Right ventricle myocardium inferior (tissue), 1 donor: ENCODE results near the gene APH1B. TPM values are rescaled to one million over a fixed set of nuclear protein-coding genes. Genes with fewer than 3 reads are reported as not detected.
A peak's percentile ranks its signal among the peaks of the same experiment; 100 is the strongest.
"Not testable (repeated sequence)": the region's sequence is repeated elsewhere in the genome, so short reads cannot be mapped to it uniquely, and the experiment has no call there.

Experiments used
- ATAC-seq: fragments of 200-7000 bp; cut with Tn5 transposase; one replicate; pipeline ENCODE4 v1.9.1; 2020; ENCODE audit warnings: mild to moderate bottlenecking, moderate library complexity
- DNase-seq: peaks from one replicate; pipeline ENCODE4 v3.0.0; 2021; ENCODE audit errors: missing footprints
- intact Hi-C: fragments of 100-400 bp; cut with DNase I; formaldehyde crosslinking; loops from one replicate; pipeline ENCODE4 v1.11.0; 2022
- total RNA-seq: library from RNA; stranded (reverse); fragmentation: NEBNext Ultra II Directional; extraction: Animal tissue kit (Norgen Biotek cat#: 25700); gene quantifications from one replicate; pipeline ENCODE4 v1.2.1, GENCODE V29; 2021
- donor health status: DM: no; HTN: yes; CAD: no; lungs with severe emphysema.

APH1B gene
- total RNA-seq, 1 donor from 2014 or later = 6.2 TPM

DNA sequence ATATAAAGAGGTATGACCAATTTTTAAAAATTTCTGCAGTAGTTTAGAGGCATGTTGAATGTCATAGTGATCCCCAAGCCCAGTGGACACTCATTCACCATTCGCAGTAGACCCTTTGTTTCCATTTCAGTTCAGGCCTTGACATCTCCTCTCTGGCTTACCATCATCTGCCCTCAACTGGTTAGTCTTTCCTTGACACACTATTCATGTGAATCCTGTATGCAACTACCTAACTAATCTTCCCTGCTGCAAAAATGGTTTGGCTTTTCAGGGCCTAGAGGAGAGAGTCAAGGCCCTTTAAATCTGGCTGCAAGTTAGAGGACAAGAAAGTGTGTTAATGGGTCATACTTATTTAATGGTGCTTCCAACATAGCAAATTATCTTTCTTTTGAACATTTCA lies 10.9 kb downstream of the APH1B start:
- intact Hi-C loops = loop anchor here (1.0 kb wide), 1 partner anchor 115 kb away; no protein-coding TSS in a partner anchor
- DNase-seq (no peak), ATAC-seq (no peak)

DNA sequence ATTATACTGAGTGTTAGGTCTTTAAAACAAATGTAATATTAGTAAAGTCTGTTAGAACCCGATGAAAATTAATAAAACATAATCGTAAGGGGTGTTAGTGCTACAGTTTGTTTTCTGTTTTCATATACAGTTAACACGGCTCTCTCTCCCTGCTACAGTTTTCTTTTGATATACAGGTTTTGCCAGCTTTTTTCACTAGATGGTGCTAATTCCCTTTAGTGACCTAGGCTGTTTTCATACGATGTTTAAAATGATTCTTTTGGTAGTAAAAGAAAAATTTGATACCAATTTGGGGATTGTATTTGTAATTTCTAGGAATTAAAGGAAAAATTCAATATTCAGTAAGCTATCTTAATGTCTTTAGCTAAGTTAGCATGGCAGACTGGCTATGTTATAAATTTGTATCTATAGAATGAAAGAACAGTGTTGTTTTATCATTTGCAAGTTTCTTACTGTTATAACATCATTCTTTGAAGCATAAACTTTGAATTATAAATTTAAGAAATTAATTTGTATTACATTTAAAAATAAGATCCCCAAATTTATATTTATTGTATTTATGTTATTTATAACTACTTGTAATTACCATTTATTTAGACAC lies 11.5 kb downstream of the APH1B start:
- ATAC-seq (no peak), DNase-seq (no peak)
- intact Hi-C loops = loop anchor here (1.0 kb wide), 1 partner anchor 114 kb away; no protein-coding TSS in a partner anchor

DNA sequence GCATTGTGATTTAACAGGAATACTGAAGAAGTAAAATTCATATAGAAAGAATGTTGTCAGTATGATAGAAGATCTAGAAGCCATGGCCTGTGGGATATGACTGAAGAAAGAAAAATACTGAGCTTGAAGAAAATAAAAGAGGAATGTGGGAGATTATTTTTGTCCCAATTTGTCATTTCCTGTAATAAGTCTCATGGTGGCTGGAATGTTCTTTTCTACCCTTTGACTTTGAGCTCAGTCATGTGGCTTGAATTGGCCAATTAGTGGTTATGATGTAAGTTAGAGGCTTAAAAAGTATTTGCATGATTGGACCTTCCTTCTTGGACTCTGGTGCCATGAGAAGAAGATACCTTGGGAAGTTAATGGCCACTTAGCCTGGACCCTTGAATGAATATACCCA lies 14.1 kb downstream of the APH1B start:
- ATAC-seq (no peak), DNase-seq (no peak)
- intact Hi-C loops = no loop called here

DNA sequence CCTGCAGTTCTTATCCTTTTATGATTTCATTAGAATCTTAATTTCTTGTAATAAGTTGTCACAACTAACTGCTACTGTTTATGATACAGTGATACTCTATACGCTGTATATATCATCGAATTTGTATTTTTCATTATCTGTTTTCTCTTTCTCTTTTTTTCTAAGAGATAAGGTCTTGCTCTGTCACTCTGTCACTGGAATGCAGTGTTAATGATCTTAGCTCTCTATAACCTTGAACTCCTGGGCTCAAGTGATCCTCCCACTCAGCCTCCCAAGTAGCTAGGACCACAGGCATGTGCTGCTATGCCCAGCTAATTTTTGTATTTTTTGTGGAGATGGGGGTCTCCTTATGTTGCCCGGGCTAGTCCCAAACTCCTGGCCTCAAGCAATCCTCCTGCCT lies 14.8 kb downstream of the APH1B start:
- ATAC-seq = no peak
- intact Hi-C loops = no loop called here
- DNase-seq = no peak

DNA sequence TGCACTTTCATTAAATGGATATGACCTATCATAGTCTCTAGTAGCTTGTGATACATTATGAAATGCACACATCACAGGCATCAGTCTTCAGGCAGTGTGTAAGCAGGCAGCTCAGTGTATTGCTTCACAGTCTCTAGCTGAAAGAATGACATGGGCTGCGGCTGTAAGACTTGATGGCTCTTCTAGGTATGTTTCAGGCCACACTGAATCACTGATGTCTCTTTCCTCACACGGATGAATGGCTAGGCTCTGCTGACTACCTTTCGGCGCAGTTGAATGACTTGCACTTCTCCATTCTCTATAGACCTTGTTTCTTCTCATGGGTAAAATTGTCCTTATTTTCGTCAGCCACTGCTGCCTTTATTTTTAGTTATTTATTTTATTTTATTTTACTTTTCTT lies 15.4 kb downstream of the APH1B start:
- intact Hi-C loops = no loop called here
- DNase-seq (no peak), ATAC-seq (no peak)

DNA sequence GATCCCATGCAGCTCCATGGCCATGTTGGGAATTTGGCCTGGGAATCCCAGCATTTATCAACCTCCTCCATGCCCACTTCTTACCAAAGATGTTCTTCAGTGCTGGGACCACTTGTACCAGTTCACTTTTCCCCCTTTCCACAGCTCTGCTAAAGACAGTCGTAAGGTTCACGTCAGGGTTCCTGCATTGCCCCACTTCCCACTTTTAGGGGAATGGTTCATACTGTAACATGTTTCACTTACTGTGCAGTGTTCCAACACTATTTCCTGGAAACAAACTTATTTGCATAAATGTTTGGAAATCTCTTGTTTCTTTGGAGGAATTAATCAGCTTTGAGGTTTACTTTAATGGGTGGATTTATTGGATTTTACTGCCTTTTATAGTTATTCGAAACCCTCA lies 17.0 kb downstream of the APH1B start:
- ATAC-seq = no peak
- intact Hi-C loops = no loop called here

DNA sequence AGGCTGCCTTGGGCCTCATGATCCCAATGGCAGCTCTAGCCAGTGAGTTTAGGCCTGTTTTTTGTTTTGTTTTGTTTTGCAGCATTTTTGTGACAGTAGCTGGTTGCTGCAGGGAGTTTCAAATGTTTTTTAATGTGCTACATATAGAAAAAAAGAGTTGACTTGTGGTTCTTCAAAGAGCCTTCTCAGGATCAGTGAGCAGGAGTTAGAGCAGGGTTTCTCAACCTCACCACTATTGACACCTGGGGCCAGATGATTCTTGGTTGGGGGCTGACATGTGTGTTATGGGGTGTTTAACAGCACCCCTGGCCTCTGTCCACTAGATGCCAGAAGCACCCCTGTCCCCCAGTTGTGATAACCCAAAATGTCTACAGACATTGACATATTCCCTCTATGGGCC lies 17.9 kb downstream of the APH1B start:
- DNase-seq (no peak), ATAC-seq (no peak)
- intact Hi-C loops = no loop called here

More for the DNA sequence above, 17.0 kb downstream of the APH1B start:
- DNase-seq = no peak

DNA sequence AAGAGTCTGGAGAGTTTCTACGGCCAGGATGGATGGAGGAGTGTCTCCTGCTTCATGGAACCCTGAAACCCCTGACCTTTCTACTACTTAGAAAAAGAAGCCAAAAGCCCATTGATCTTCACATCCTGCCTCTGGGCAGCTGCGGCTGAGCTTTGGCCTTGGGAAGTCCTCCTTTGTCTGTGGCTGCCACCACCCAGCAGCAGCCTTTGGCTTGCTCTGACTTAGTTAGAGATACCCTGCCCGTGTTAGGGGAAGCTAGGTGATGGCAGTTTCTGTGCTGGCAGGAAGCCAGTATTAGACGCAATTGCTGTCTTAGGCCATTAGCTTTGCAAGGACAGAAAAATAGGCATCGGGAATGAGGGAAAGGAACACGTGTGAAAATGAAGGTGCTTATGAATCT lies 18.8 kb downstream of the APH1B start:
- DNase-seq = no peak
- ATAC-seq = peak; percentile 59
- intact Hi-C loops = no loop called here

DNA sequence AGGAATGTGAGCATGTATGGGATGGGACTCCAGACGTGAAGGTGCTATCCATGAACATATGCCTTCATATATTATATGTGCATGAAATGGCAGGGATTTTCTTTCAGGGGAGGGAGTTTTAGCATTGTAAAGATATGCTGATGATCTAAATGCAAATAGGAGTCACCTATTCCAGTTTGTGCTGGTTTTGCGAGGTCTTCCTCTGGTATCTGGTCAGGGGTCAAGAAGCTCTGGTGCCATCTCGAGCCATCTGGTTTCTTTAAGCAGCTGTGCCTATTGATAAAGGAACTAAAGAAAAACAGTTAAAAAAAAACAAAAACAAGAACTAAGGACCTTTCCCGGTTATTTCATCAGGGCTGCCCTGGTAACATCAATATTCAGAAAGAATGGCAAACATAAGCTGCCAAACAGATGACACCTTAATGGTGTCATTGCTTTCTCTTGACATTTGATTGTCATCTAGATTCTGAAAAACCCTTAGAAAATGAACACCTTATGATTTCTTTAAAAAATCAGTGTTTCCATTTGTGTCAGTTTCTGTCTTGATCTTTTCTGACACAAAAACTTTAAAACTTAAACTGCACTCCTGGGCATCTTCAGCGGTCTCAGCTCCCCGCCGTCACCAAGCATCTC lies 22.7 kb downstream of the APH1B start:
- DNase-seq (no peak), ATAC-seq (no peak)
- intact Hi-C loops = no loop called here

DNA sequence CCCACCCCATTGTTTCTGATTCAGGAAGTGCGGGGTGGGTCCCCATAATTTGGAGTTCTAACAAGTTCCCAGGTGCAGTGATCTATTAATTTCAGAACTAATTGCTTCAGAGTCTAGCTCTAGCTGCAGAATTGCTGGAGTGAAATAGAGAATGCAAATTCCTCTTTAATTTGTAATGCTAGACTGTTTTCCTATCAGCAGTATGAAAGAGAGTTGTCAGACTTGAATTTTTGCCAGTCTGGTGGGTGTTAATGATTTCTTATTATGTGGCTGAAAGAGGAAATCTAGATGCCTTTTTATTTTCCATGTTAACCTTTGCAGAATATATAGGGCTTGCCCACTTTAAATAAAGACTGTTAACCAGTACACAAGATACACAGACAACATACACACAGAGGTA lies 23.7 kb downstream of the APH1B start:
- intact Hi-C loops = no loop called here
- DNase-seq = no peak
- ATAC-seq = no peak

DNA sequence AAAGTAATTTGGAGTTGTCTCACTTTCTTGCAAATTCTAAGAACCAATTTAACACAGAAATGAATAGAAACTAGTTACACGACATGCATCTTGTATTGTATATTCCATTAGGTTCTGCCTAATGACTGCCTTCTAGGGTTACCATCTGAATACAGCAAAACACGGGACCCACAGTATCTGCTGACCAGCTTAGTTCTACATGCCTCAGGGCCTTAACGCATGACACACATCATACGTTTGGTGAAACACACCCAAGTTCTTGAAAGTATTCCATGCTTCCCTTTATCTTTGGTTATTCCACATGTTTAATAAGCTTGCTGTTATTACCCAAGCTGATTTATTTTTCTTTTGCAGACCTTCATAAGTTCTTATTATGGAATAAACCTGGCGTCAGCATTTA lies 27.9 kb downstream of the APH1B start:
- ATAC-seq = no peak
- intact Hi-C loops = no loop called here
- no peak for DNase-seq

DNA sequence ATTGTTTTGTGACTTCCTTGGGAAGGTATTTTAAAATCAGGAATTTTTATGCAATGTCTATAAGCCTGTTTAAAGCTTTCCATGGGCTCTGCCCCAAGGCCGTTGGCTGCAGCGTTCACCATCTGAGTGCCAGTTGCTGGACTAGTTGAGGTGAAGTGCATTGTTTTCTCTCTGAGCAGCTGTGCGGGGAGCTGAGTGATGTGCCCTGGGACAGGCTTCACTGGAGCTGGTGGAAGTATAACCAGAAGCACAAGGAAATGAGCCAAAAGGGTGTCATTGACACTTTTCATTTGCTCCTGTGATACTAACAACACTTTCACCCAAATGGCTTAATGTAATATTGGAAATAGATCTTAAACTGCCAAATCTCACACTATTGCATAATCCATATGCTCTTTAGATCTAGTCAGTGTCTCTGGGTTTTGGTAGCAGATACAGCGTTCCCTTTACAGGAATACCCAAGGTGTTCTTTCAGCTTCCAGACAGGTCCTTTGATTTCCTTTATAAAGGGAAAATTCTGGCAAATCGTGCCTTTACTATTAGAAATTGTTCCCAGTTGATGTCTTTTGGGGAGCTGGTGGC lies 29.2 kb downstream of the APH1B start:
- DNase-seq = no peak
- intact Hi-C loops = no loop called here
- ATAC-seq = no peak

DNA sequence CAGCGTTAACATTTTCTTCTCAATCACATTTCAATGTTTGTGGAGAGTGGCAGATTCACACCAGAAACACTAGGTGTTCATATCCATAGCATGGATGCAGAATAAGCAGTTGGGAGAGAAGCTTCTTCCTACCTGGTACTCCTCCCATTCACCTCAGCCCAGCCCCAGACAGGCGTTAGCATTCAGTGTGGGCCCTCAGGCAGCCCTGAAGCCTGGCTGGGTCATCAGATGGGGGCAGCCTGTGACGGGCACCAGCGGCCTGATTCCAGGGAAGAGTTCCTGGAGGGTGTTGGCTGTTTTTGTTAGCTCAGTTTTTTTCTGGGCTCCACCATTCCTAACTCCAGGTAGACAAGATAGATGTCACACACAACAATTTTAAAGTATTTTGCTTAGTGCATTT lies 31.1 kb downstream of the APH1B start:
- ATAC-seq (no peak), DNase-seq (no peak)
- intact Hi-C loops = no loop called here

DNA sequence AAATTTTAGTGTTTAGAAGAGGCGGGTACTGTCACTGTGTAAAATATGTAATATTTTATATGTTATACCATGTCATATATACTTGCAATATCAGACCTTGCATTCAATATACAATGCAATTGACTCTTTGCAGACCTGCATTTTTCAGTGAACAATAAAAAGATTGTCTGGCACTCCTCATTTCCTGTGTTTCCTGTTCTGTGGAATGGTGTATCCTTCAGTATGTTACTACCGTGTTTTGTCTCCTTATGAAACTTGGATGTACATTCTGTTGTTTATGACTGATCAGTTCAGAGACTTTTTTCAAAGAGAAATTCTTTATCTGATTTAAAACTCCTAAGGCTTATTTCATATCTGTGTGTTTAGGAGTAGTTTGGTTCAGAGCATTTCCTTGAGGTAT lies 31.5 kb downstream of the APH1B start:
- no peak for DNase-seq
- no peak for ATAC-seq
- intact Hi-C loops = no loop called here

DNA sequence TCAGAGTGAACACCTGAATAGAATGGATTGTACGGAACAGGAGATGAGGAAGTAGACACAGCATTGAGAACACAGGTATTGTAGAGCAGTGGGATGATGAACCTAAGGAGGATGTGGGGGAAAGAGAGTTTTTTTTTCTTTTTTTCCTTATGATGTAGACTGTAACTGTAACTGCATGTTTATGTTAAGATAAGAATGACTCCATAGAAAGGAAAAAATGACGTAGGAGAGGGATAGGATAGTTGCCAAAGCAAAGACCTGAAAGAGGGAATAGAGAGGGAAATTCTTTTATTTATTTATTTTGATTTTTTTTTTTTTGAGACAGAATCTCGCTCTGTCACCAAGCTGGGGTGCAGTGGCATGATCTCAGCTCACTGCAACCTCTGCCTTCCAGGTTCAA lies 33.2 kb downstream of the APH1B start:
- ATAC-seq = no peak
- no peak for DNase-seq
- intact Hi-C loops = no loop called here

DNA sequence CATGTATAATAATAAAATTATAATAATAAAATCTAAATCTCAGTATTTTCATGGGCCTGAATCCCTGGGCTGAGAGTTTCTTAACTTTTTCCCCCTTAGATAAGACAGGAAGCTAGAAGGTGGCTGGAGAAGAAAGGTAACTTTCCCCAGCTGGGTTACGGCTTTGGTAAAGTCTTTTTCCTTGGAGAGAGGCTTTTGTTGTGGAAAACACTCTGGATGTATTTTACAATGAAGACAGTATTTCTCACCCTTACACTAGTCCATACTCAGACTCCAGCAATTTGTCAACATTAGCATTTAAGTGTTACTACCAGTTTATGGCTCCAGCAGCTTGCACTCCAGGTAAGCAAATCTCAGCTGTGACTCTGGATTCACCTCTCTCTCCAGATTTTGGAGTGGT lies 34.9 kb downstream of the APH1B start:
- ATAC-seq = no peak
- DNase-seq = no peak
- intact Hi-C loops = no loop called here

DNA sequence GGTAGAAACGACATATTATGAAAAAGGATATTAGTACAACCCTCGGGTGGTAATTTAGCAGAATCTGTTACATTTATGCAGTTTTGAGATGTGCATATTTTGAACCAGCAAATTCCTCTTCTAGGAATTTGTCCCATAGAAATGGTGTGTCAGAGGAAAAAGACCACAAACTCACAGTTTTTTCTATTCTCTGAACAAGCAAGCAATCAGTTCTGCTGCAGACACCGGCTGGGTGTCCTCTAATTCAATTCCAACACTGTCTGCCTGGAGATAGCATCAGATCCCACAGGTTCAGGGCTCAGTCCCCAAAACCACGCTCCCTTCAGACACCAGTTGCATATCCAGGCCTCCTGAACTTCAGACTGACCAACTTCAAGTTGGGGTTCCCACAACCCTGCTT lies 36.4 kb downstream of the APH1B start:
- ATAC-seq = no peak
- no peak for DNase-seq
- intact Hi-C loops = no loop called here

DNA sequence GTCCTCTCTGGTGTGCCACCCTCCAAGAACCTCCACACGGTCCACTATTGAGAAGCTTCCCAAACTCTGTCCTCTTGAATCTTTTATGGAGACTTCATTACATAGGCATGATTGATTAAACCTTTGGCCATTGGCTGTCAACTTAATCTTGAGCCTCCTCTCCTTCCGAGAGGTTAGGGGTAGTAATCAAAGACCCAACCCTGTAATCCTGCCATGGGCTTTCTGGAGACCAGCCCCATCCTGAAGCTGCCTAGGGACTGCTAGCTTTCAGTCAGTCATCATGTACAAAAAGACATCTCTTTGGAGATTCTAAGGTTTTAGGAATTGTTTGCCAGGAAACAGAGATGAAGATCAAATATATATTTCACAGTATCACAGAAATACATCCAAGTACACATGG lies 37.0 kb downstream of the APH1B start:
- ATAC-seq (no peak), DNase-seq (no peak)
- intact Hi-C loops = no loop called here

DNA sequence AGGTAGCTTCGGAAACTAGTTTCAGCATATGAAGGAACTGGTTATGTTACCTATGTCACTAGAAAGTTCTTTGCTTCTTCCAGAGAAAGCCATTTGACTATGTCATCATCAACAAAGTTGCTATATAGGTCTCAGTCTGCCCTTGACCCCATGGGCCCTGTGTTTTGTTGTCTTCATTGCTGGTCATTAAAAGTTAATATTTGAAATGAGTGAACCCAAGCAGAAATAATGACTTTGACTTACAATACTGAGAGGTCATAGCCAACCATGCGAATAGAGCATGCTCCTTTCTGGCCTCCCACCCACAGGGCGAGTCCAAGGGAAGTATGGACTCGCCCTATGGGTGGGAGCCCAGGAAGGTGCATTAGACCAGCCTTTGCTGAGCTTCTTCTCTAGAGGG lies 40.9 kb downstream of the APH1B start:
- intact Hi-C loops = no loop called here
- DNase-seq = no peak
- no peak for ATAC-seq

DNA sequence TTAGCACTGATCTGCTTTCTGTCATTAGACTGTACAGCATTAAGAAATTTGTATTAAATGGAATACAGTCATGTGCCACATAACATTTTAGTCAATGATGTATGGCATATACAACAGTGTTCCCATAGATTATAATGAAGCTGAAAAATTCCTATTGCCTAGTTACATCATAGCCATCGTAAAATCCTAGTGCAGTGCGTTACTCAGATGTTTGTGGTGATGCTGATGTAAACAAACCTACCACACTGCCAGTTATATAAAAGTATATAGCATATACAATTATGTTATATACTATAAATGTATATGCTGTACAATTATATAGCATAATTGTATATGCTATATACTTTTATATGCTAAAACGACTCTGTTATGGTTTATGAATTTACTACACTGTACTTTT lies 41.7 kb downstream of the APH1B start:
- DNase-seq = no peak
- intact Hi-C loops = no loop called here
- no peak for ATAC-seq

DNA sequence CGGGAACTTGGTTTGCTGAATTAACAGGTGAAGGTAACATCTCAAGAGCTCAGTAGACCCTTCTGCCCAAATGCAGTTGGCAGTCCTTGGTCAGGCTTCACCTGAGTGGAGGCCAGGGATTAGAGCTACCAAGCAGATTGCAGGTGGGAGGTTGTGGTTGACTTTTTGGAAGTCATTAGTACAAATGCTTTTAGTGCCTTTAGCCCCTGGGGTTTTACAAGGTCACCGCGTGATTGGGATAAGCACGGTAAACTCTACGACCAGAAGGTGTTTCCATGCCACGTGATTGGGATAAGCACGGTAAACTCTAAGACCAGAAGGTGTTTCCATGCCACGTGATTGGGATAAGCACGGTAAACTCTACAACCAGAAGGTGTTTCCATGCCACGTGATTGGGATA lies 43.0 kb downstream of the APH1B start:
- DNase-seq, intact Hi-C loops, ATAC-seq: not testable (repeated sequence)
